AG10803 (cell line): ENCODE data around the gene PLXNB2.
A peak's percentile ranks its signal among the peaks of the same experiment; 100 is the strongest.
"Not testable (repeated sequence)": the region's sequence is repeated elsewhere in the genome, so short reads cannot be mapped to it uniquely, and the experiment has no call there.

Experiments
- DNase-seq: peaks from one replicate; pipeline ENCODE4 v3.0.0; 2010; ENCODE audit warnings: low read depth
- H3K4me3 ChIP-seq: 2 replicates; pipeline ENCODE4 v1.5.1; 2011; ENCODE audit warnings: mild to moderate bottlenecking, low read length, control low read depth
- TF ChIP-seq, protein P1 (sequence below): conservative IDR thresholded peaks from 2 replicates; pipeline ENCODE4 v1.5.1; 2011; ENCODE audit warnings: mild to moderate bottlenecking, low read length, control low read depth, inconsistent platforms

The PLXNB2 gene

DNA sequence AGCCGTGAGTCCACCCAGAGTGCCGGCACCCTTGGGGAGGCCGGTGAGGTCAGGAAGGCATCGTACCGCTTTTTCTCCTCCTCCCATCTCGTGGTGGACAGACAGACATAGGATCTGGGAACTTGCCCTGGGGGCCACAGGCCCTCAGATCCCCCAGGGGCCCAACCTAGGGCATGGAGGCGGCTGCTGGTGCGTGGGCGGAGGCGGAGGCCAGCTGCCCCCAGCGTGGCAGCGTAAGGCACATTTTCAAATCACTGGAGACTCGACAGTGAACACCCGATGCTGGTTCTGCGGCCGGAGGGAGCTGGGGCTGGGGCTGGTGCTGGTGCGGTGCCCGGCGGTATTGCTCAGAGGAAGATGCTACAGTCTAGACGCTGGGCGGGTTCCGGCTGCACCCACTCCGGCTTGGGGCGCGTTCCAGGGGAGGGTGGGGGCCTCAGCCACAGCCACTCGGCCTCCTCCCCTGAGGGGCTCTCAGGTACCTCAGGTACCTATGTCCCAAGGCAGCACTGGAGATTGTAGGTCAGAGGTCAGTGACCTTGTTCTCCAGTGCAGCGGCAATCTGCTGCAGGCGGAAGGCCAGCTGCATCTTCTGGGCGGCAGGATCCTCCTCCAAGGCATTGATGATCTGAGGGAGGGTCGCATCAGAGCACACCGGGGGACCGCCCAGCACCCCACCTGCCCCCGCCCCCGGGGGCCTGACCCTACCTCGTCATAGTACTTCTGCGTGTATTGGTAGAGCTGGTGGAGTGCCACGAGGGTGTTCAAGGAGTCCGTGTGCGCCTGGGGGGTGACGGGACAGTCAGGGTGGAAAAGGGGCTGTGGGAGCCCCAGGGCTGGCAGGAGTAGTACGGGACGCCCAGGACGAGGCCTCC lies 32.0 kb downstream of the PLXNB2 start:
- TF ChIP-seq, protein P1, sequence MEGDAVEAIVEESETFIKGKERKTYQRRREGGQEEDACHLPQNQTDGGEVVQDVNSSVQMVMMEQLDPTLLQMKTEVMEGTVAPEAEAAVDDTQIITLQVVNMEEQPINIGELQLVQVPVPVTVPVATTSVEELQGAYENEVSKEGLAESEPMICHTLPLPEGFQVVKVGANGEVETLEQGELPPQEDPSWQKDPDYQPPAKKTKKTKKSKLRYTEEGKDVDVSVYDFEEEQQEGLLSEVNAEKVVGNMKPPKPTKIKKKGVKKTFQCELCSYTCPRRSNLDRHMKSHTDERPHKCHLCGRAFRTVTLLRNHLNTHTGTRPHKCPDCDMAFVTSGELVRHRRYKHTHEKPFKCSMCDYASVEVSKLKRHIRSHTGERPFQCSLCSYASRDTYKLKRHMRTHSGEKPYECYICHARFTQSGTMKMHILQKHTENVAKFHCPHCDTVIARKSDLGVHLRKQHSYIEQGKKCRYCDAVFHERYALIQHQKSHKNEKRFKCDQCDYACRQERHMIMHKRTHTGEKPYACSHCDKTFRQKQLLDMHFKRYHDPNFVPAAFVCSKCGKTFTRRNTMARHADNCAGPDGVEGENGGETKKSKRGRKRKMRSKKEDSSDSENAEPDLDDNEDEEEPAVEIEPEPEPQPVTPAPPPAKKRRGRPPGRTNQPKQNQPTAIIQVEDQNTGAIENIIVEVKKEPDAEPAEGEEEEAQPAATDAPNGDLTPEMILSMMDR, result no peak
- DNase-seq, result no peak
- H3K4me3 ChIP-seq, result no peak overlapping the region

DNA sequence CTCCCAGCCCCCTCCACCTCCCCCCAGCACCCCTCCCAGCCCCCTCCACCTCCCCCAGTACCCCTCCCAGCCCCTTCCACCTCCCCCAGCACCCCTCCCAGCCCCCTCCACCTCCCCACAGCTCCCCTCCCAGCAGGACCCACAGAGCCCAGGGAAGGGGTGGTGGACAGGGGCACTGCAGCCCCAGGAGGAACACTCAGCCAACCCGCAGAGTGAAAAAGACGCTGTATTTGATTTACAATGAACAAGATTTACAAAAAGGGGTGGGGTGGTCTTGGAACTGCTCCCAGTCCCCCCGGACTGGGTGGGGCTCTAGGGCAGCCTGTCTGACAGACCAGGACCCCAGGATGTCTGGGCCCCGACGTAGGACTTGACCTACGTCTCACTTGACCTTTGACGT lies 32.7 kb downstream of the PLXNB2 start:
- no peak for DNase-seq
- H3K4me3 ChIP-seq, result no peak overlapping the region
- TF ChIP-seq, protein P1, result no peak

DNA sequence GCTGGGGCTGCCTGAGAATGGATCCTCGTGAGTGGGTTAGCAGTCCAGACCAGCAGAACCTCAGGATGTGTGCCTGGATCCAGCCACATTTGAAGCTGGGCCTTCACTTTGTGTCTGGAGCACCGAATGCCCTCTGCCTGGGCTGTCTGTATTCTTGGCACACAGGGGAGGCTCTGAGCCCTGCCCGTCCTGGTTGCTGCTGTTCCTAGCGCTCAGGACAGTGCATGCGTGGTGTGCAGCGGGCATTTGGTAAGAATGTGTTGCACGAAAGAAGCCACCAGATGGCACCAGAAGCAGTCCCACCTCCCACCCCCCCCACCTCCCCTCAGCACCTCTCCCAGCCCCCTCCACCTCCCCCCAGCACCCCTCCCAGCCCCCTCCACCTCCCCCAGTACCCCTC lies 33.1 kb downstream of the PLXNB2 start:
- DNase-seq, result peak; percentile 63
- TF ChIP-seq, protein P1, result peak; percentile 46
- no peak overlapping the region for H3K4me3 ChIP-seq

DNA sequence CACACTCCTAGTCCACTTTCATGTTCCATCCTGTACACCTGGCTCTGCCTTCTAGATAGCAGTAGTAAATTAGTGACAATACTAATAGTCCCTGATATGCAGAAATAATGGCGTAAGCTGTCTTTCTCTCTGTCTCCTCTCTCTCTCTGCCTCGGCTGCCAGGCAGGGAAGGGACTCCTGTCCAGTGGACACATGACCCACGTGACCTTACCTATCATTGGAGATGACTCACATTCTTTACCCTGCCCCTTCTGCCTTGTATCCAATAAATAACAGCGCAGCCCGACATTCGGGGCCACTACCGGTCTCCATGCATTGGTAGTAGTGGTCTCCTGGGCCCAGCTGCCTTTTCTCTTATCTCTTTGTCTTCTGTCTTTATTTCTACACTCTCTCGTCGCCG lies 33.7 kb downstream of the PLXNB2 start:
- DNase-seq, H3K4me3 ChIP-seq: not testable (repeated sequence)

DNA sequence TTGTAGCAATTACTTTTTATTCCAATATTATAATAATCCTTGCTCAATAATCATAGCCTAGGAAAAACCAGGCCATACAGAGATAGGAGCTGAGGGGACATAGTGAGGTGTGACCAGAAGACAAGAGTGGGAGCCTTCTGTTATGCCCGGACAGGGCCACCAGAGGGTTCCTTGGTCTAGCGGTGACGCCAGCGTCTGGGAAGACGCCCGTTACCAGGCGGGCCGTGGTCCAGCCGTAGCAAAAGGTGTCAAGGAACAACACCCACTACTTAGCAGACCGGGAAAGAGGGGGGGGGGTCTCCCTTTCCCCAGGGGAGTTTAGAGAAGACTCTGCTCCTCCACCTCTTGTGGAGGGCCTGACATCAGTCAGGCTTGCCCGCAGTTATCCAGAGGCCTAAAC lies 34.1 kb downstream of the PLXNB2 start:
- not testable (repeated sequence) for DNase-seq, H3K4me3 ChIP-seq
- TF ChIP-seq, protein P1, result peak; percentile 15; the same call in 1 of the 2 replicates

DNA sequence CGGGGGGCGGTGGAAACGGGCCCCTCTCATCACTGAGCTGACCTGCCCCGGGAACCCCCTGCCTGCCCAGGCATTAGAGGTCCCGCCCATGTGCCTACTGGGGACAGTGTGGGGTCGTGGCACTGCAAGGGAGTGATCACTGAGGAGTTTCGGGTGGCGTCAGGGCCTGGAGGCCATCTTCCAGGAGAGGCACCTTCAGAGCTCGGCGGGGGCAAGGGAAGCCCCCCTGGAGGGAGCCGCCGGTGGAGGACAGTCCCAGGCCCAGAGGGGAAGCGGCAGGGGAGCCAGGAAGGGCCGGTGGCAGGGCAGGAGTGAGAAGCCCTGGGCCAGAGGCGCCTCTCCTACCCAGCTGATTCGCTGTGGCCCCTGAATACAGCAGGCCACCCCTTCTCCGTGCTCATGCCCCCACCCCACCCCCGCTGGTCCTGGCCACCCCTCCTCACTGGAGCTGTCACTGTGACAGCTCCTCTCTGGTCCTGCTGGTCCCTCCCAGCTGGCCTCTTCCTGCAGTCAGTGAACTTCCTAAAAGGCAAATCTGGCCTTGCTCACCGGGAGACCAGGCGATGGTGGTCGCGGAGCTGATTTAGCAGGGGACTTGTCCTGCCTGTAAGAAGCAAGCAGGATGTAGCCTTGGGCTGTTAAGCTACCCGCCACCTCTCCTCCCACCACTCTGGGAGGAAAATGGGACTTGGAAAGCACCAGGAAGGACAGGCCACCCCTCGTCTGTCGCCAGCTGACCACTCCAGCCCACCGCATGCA lies 35.2 kb downstream of the PLXNB2 start:
- TF ChIP-seq, protein P1, result no peak
- peak; percentile 29 for DNase-seq
- H3K4me3 ChIP-seq, result no peak overlapping the region

DNA sequence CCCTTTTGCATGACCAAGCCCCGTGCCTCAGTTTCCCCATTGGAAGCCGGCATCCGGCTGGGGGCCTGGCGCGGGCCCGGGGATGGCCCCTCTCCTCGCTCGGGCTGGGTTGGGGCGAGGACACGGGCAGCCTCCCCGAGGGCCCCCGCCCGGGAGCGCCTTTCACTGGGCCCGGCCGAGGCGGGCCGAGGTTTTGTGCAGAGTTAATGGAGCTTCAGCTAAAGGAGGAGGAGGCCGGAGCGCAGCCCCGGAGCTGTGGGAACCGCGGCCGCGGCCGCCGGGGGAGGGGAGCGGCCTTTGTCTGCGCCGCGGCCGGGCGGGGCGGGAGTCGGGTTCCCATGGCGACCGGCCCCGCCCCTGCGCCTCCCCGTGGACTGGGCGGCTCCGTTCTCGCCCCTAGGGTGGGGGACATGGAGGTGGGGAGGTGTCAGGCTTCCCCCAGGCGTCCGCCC lies 35.9 kb downstream of the PLXNB2 start:
- DNase-seq, result peak; percentile 54
- H3K4me3 ChIP-seq, result peak overlapping the region; percentile 62
- TF ChIP-seq, protein P1, result no peak; the same call in 1 of the 2 replicates
